Loucy (cell line): ENCODE results near the gene IGHMBP2.

Source experiments
- EZH2phosphoT487 ChIP-seq: fragments of 200-600 bp; IDR thresholded peaks from 2 replicates; pipeline ENCODE4 v1.6.1; 2018; ENCODE audit warnings: antibody characterized with exemption, mild to moderate bottlenecking, moderate library complexity, borderline replicate concordance
- TF ChIP-seq, protein P1 (sequence below): fragments of 200-600 bp; sonication (generic); conservative IDR thresholded peaks from 2 replicates; pipeline ENCODE4 v1.5.1; 2014; ENCODE audit warnings: mild to moderate bottlenecking, antibody characterized with exemption, low read length

DNA sequence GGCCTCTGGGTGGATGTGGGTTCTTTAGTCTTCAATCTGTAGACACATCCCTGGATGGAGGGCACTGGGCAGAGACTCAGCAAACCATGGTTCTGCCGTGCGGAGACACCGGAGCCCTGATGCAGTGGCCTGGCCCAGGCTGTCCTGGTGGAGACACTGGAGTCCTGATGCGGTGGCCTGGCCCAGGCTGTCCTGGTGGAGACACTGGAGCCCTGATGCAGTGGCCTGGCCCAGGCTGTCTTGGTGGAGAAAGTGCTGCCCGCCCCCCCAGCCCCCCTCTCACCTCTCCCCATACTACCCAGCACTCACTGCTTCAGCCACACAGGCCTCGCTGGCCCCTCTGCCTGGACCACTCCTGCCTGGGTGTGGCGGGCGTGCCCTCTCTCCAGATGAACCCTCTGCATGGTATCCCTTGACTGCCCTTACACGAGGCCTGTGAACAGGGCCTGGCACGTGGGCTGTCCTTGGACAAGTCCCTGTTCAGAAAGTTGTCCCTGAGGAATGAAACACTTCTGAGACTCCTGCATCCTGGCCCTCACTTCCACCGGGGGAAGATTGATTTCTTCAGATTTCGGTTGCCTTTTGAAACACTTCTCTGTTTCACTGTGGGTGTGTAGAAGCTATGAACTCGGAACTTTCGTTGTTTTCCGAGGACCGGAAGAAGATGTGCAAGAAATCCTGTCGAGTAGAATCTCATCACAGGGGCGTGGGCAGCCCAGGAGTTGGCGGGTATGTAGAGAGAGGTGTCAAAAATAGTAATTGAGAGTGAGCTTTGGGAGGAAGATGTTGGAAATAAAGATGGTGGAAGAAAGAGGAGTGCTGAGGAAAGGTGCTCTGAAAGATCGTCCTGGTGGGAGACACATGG is 26.2 kb downstream of the IGHMBP2 start:
- TF ChIP-seq EZH2phosphoT487, result no peak
- TF ChIP-seq, protein P1, sequence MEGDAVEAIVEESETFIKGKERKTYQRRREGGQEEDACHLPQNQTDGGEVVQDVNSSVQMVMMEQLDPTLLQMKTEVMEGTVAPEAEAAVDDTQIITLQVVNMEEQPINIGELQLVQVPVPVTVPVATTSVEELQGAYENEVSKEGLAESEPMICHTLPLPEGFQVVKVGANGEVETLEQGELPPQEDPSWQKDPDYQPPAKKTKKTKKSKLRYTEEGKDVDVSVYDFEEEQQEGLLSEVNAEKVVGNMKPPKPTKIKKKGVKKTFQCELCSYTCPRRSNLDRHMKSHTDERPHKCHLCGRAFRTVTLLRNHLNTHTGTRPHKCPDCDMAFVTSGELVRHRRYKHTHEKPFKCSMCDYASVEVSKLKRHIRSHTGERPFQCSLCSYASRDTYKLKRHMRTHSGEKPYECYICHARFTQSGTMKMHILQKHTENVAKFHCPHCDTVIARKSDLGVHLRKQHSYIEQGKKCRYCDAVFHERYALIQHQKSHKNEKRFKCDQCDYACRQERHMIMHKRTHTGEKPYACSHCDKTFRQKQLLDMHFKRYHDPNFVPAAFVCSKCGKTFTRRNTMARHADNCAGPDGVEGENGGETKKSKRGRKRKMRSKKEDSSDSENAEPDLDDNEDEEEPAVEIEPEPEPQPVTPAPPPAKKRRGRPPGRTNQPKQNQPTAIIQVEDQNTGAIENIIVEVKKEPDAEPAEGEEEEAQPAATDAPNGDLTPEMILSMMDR, result no peak
